PC-9 (cell line): ENCODE data around the gene HTT. TPM values are rescaled to one million over a fixed set of nuclear protein-coding genes. Genes with fewer than 3 reads are reported as not detected.

ENCODE experiments used
- BruUV-seq: library from RNA; stranded (reverse); fragments of 400-500 nt; replicated peaks from 2 replicates; lab custom pipeline; 2021; lab: Mats Ljungman, UMichigan
- CTCF ChIA-PET: fragments of 300-600 bp; sonication (Branson Sonifier 250); formaldehyde crosslinking; loops from one replicate; lab custom pipeline; 2022; ENCODE audit warnings: antibody characterized with exemption; lab: Charles Lee
- POLR2A ChIA-PET: fragments of 300-600 bp; sonication (Branson Sonifier 250); formaldehyde crosslinking; loops from one replicate; lab custom pipeline; 2022; ENCODE audit warnings: antibody characterized with exemption; ENCODE audit not compliant: unreplicated experiment; lab: Charles Lee
- DNase-seq, 2 experiments: peaks; one replicate each; pipeline versions ENCODE4 v3.0.0 to v3.0.0-alpha.2; 2015 to 2022; ENCODE audit warnings: mixed read lengths in 1 of 2
- H2AFZ ChIP-seq: fragments of 200-600 bp; sonication (generic); 2 replicates; pipeline ENCODE4 v1.8.1; 2017; ENCODE audit warnings: antibody characterized with exemption
- H3F3A ChIP-seq: fragments of 200-600 bp; sonication (generic); 2 replicates; pipeline ENCODE4 v1.8.1; 2017; ENCODE audit warnings: antibody characterized with exemption, mild to moderate bottlenecking, low read depth; ENCODE audit not compliant: insufficient read depth
- H3K27ac ChIP-seq: fragments of 200-600 bp; sonication (generic); 2 replicates; pipeline ENCODE4 v1.6.1; 2016; ENCODE audit warnings: mixed run types
- H3K27me3 ChIP-seq: fragments of 200-600 bp; sonication (generic); 2 replicates; pipeline ENCODE4 v1.6.1; 2016; ENCODE audit warnings: low read depth, mixed run types; ENCODE audit not compliant: insufficient read depth
- H3K36me3 ChIP-seq: fragments of 200-600 bp; sonication (generic); 2 replicates; pipeline ENCODE4 v1.6.1; 2016; ENCODE audit warnings: low read depth, mixed run types
- H3K4me1 ChIP-seq: fragments of 200-600 bp; sonication (generic); replicated peaks from 2 replicates; pipeline ENCODE4 v1.6.1; 2016; ENCODE audit warnings: mixed run types; ENCODE audit not compliant: insufficient read depth
- H3K4me2 ChIP-seq: fragments of 200-600 bp; sonication (generic); 2 replicates; pipeline ENCODE4 v1.6.1; 2017; ENCODE audit warnings: mixed run types
- H3K4me3 ChIP-seq: fragments of 200-600 bp; sonication (generic); 2 replicates; pipeline ENCODE4 v1.6.1; 2016; ENCODE audit warnings: mixed run types
- H3K79me2 ChIP-seq: fragments of 200-600 bp; sonication (generic); 2 replicates; pipeline ENCODE4 v1.6.1; 2017; ENCODE audit warnings: low read depth, mixed run types
- H3K9me2 ChIP-seq: fragments of 200-600 bp; sonication (generic); 2 replicates; pipeline ENCODE4 v1.8.1; 2017; ENCODE audit warnings: mild to moderate bottlenecking; ENCODE audit not compliant: insufficient read depth
- H3K9me3 ChIP-seq: fragments of 200-600 bp; sonication (generic); 2 replicates; pipeline ENCODE4 v1.8.1; 2016; ENCODE audit warnings: low read depth; ENCODE audit not compliant: insufficient read depth
- H4K20me1 ChIP-seq: fragments of 200-600 bp; sonication (generic); 2 replicates; pipeline ENCODE4 v1.8.1; 2017; ENCODE audit not compliant: insufficient read depth
- CTCF ChIP-seq: fragments of 200-600 bp; sonication (generic); conservative IDR thresholded peaks from 2 replicates; pipeline ENCODE4 v1.6.1; 2017; ENCODE audit warnings: mixed run types, antibody characterized with exemption, mild to moderate bottlenecking, moderate library complexity
- EZH2 ChIP-seq: fragments of 200-600 bp; sonication (generic); IDR thresholded peaks from 2 replicates; pipeline ENCODE4 v1.8.0; 2017; ENCODE audit warnings: antibody characterized with exemption, low read depth
- intact Hi-C: fragments of 100-400 bp; cut with micrococcal nuclease; formaldehyde crosslinking; loops from one replicate; pipeline ENCODE4 v1.10.0; 2022; ENCODE audit not compliant: unreplicated experiment
- total RNA-seq: library from RNA; stranded (reverse); gene quantifications from 2 replicates; pipeline ENCODE4 v1.2.3, GENCODE V29; 2021

HTT gene
- total RNA-seq, 1 experiment from 2014 or later, result 81.7 TPM

GRCh38 chr4:3112609-3113469 lies 38.4 kb downstream of the HTT start:
- Histone ChIP-seq H3K27ac (no peak overlapping the region), H3K9me2 (no peaks in the 10 kb centered on the region), H3K4me1 (no peaks in the 10 kb centered on the region), H3K27me3 (no peaks in the 10 kb centered on the region), H2AFZ (no peak overlapping the region), H4K20me1 (no peaks in the 10 kb centered on the region; the same call in 1 of the 2 replicates), H3K9me3 (no peaks in the 10 kb centered on the region), H3F3A (no peaks in the 10 kb centered on the region), H3K4me3 (no peak overlapping the region), H3K36me3 (0 out of 2 replicates have a peak, but pooled peaks cover under 1% of the 10 kb centered on the region), H3K4me2 (no peak overlapping the region), H3K79me2 (no peaks in the 10 kb centered on the region)
- TF ChIP-seq EZH2 (no peak), CTCF (no peak)
- no TSS peak for BruUV-seq
- ChIA-PET CTCF (no interaction called here), POLR2A (interaction anchor here (0.7 kb wide), 1 partner anchor 39 kb away, joined by 7 read pairs; no protein-coding TSS in a partner anchor)
- intact Hi-C loops, result no loop called here
- DNase-seq, result no peak

- CTCF ChIA-PET, result no interaction called here
- DNase-seq, result no peak
- POLR2A ChIA-PET, result no interaction called here
These were observed 39.9 kb downstream of the HTT start for GRCh38 chr4:3114377-3114776.

GRCh38 chr4:3115637-3116270 lies 41.3 kb downstream of the HTT start:
- no peaks in the 10 kb centered on the region for H3F3A ChIP-seq
- H3K9me2 ChIP-seq, result no peaks in the 10 kb centered on the region
- intact Hi-C loops, result no loop called here
- ChIA-PET POLR2A (no interaction called here), CTCF (no interaction called here)
- DNase-seq, result no peak
- H3K4me1 ChIP-seq, result no peaks in the 10 kb centered on the region
- no peaks in the 10 kb centered on the region for H4K20me1 ChIP-seq
- H3K36me3 ChIP-seq, result no peaks in the 10 kb centered on the region
- no peak overlapping the region for H3K4me3 ChIP-seq
- H3K79me2 ChIP-seq, result no peaks in the 10 kb centered on the region
- no peak overlapping the region for H2AFZ ChIP-seq
- TF ChIP-seq CTCF, result no peak
- TF ChIP-seq EZH2, result no peak
- H3K27me3 ChIP-seq, result no peaks in the 10 kb centered on the region
- no peaks in the 10 kb centered on the region for H3K9me3 ChIP-seq
- H3K27ac ChIP-seq, result no peak overlapping the region
- BruUV-seq, result no TSS peak
- no peak overlapping the region for H3K4me2 ChIP-seq

More at GRCh38 chr4:3114377-3114776, 39.9 kb downstream of the HTT start:
- TF ChIP-seq CTCF (no peak), EZH2 (no peak)
- Histone ChIP-seq H3F3A (no peaks in the 10 kb centered on the region), H3K4me3 (no peak overlapping the region), H3K36me3 (no peaks in the 10 kb centered on the region), H3K9me2 (no peaks in the 10 kb centered on the region), H3K9me3 (no peaks in the 10 kb centered on the region), H4K20me1 (no peaks in the 10 kb centered on the region; the same call in 1 of the 2 replicates), H3K4me1 (no peaks in the 10 kb centered on the region), H3K27me3 (no peaks in the 10 kb centered on the region), H2AFZ (no peak overlapping the region), H3K27ac (no peak overlapping the region), H3K4me2 (no peak overlapping the region), H3K79me2 (no peaks in the 10 kb centered on the region)
- no TSS peak for BruUV-seq
- intact Hi-C loops, result no loop called here
